Rectal smooth muscle tissue (tissue), 1 donor: ENCODE measurements around the gene SGO2.

Experiments
- H3K27ac ChIP-seq: one replicate; pipeline ENCODE4 v1.7.0; 2013; ENCODE audit warnings: low read depth, low read length, inconsistent platforms
- H3K27me3 ChIP-seq: one replicate; pipeline ENCODE4 v1.7.0; 2013; ENCODE audit warnings: low read length; ENCODE audit not compliant: control insufficient read depth, insufficient read depth
- H3K36me3 ChIP-seq: one replicate; pipeline ENCODE4 v1.7.0; 2013; ENCODE audit warnings: low read length; ENCODE audit not compliant: control insufficient read depth, insufficient read depth
- H3K4me1 ChIP-seq: one replicate; pipeline ENCODE4 v1.7.0; 2013; ENCODE audit warnings: low read length; ENCODE audit not compliant: control insufficient read depth, insufficient read depth
- H3K4me3 ChIP-seq: one replicate; pipeline ENCODE4 v1.7.0; 2013; ENCODE audit warnings: low read length
- H3K9ac ChIP-seq: one replicate; pipeline ENCODE4 v1.7.0; 2013; ENCODE audit warnings: low read length

Gene SGO2

DNA sequence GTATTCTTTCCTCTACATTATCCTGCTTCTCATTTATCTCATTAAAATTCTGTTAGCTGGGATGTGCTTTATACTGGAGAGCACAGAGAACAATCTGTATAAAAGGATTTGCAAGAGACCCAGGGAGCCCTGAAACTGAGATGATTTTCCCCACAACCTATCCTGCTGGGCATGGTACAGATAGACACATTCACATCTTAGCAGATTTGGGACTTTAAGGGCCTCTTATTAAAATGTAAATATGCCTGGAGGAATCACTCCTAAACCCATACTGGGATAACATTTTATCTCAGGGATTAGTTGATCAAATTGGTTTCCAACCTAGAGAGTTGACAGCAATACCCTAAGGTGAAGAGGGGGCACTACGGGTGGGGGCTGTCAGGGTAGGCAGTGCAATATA, 105.3 kb downstream of the SGO2 start:
- H3K4me3 ChIP-seq = no peak overlapping the region
- no peaks in the 10 kb centered on the region for H3K4me1 ChIP-seq
- no peaks in the 10 kb centered on the region for H3K27me3 ChIP-seq
- H3K27ac ChIP-seq = no peak overlapping the region
- no peaks in the 10 kb centered on the region for H3K36me3 ChIP-seq
- no peak overlapping the region for H3K9ac ChIP-seq
